Measurements from ENCODE around the gene ZNF581.

Gene ZNF581

GRCh38 chr19:55603581-55604292 lies 39.7 kb upstream of the ZNF581 start:
- Histone ChIP-seq H3K4me3 (no peak overlapping the region), H3K4me1 (peaks cover 10% of the 10 kb centered on the region), H3K27me3 (ENCODE audit: low read depth) (no peaks in the 10 kb centered on the region), H3K9me3 (no peaks in the 10 kb centered on the region), H3K36me3 (replicated peaks) (no peaks in the 10 kb centered on the region; the same call in none of the 2 replicates)
- in situ Hi-C loops (cut with MboI; ENCODE audit: low sequenced_read_pairs) = no loop called here
- no peak for DNase-seq (ENCODE audit: low spot score in 2 of 2)

GRCh38 chr19:55605207-55605636 lies 38.2 kb upstream of the ZNF581 start:
- H3K4me1 ChIP-seq = peaks cover 10% of the 10 kb centered on the region
- in situ Hi-C loops (cut with MboI; ENCODE audit: low sequenced_read_pairs) = no loop called here
- H3K27me3 ChIP-seq (ENCODE audit: low read depth) = no peaks in the 10 kb centered on the region
- no peaks in the 10 kb centered on the region for H3K9me3 ChIP-seq
- peak overlapping the region; percentile 56 for H3K4me3 ChIP-seq
- H3K36me3 ChIP-seq (replicated peaks) = peaks cover 7% of the 10 kb centered on the region
- peak; percentile 98 to 100 for DNase-seq (ENCODE audit: low spot score in 2 of 2)

GRCh38 chr19:55605637-55606470 lies 37.6 kb upstream of the ZNF581 start, which contains the start of gene ZNF865:
ZNF865 (plus strand) TSS chr19:55605647; CDS start chr19:55613619, 7,972 bp downstream.
- Histone ChIP-seq H3K4me3 (peak within 1 kb of the TSS; percentile 56), H3K4me1 (peaks cover 8% of the 10 kb centered on the region), H3K36me3 (replicated peaks) (peaks cover 7% of the 10 kb centered on the region), H3K9me3 (no peaks in the 10 kb centered on the region), H3K27me3 (ENCODE audit: low read depth) (no peaks in the 10 kb centered on the region)
- peak; percentile 90 for DNase-seq (ENCODE audit: low spot score in 2 of 2)
- in situ Hi-C loops (cut with MboI; ENCODE audit: low sequenced_read_pairs) = no loop called here

GRCh38 chr19:55606471-55606787 lies 37.0 kb upstream of the ZNF581 start:
- in situ Hi-C loops (cut with MboI; ENCODE audit: low sequenced_read_pairs) = no loop called here
- Histone ChIP-seq H3K9me3 (no peaks in the 10 kb centered on the region), H3K4me3 (peak overlapping the region; percentile 56), H3K4me1 (peaks cover 5% of the 10 kb centered on the region; the same call in 1 of the 2 replicates), H3K36me3 (replicated peaks) (peaks cover 7% of the 10 kb centered on the region), H3K27me3 (ENCODE audit: low read depth) (no peaks in the 10 kb centered on the region)
- no peak for DNase-seq (ENCODE audit: low spot score in 2 of 2)

- in situ Hi-C loops (cut with MboI; ENCODE audit: low sequenced_read_pairs) = no loop called here
- Histone ChIP-seq H3K36me3 (replicated peaks) (peaks cover 7% of the 10 kb centered on the region), H3K4me3 (peak overlapping the region; percentile 56; the same call in 1 of the 2 replicates), H3K9me3 (no peaks in the 10 kb centered on the region), H3K27me3 (ENCODE audit: low read depth) (no peaks in the 10 kb centered on the region), H3K4me1 (peaks cover 5% of the 10 kb centered on the region; the same call in 1 of the 2 replicates)
- DNase-seq (ENCODE audit: low spot score in 2 of 2) = no peak
Measured at GRCh38 chr19:55606817-55607216, 36.6 kb upstream of the ZNF581 start.

- DNase-seq (ENCODE audit: low spot score in 2 of 2) = no peak
- in situ Hi-C loops (cut with MboI; ENCODE audit: low sequenced_read_pairs) = no loop called here
- peaks cover 7% of the 10 kb centered on the region for H3K36me3 ChIP-seq (replicated peaks)
- no peak overlapping the region for H3K4me3 ChIP-seq
- peaks cover 5% of the 10 kb centered on the region; the same call in 1 of the 2 replicates for H3K4me1 ChIP-seq
- H3K27me3 ChIP-seq (ENCODE audit: low read depth) = no peaks in the 10 kb centered on the region
- no peaks in the 10 kb centered on the region for H3K9me3 ChIP-seq
Measured at GRCh38 chr19:55609326-55609725, 34.1 kb upstream of the ZNF581 start.

- H3K4me1 ChIP-seq = no peaks in the 10 kb centered on the region
- no peak overlapping the region for H3K4me3 ChIP-seq
- in situ Hi-C loops (cut with MboI; ENCODE audit: low sequenced_read_pairs) = no loop called here
- peaks cover 16% of the 10 kb centered on the region for H3K36me3 ChIP-seq (replicated peaks)
- H3K27me3 ChIP-seq (ENCODE audit: low read depth) = no peaks in the 10 kb centered on the region
- H3K9me3 ChIP-seq = no peaks in the 10 kb centered on the region
- no peak for DNase-seq (ENCODE audit: low spot score in 2 of 2)
Measured at GRCh38 chr19:55611300-55611982, 32.0 kb upstream of the ZNF581 start.

- in situ Hi-C loops (cut with MboI; ENCODE audit: low sequenced_read_pairs) = no loop called here
- H3K36me3 ChIP-seq (replicated peaks) = peaks cover 20% of the 10 kb centered on the region
- DNase-seq (ENCODE audit: low spot score in 2 of 2) = no peak
Measured at GRCh38 chr19:55611983-55612645, 31.3 kb upstream of the ZNF581 start.

GRCh38 chr19:55613396-55613795 lies 30.1 kb upstream of the ZNF581 start:
- H3K4me1 ChIP-seq = no peaks in the 10 kb centered on the region
- H3K36me3 ChIP-seq (replicated peaks) = peaks cover 24% of the 10 kb centered on the region
- no peaks in the 10 kb centered on the region for H3K27me3 ChIP-seq (ENCODE audit: low read depth)
- no peak for DNase-seq (ENCODE audit: low spot score in 2 of 2)
- in situ Hi-C loops (cut with MboI; ENCODE audit: low sequenced_read_pairs) = no loop called here
- no peaks in the 10 kb centered on the region for H3K9me3 ChIP-seq
- H3K4me3 ChIP-seq = no peak overlapping the region

More at GRCh38 chr19:55611983-55612645, 31.3 kb upstream of the ZNF581 start:
- no peaks in the 10 kb centered on the region for H3K9me3 ChIP-seq
- H3K4me3 ChIP-seq = no peak overlapping the region
- no peaks in the 10 kb centered on the region for H3K27me3 ChIP-seq (ENCODE audit: low read depth)
- no peaks in the 10 kb centered on the region for H3K4me1 ChIP-seq

- H3K36me3 ChIP-seq (replicated peaks) = peaks cover 23% of the 10 kb centered on the region
- H3K4me1 ChIP-seq = no peaks in the 10 kb centered on the region
- no peaks in the 10 kb centered on the region for H3K27me3 ChIP-seq (ENCODE audit: low read depth)
- in situ Hi-C loops (cut with MboI; ENCODE audit: low sequenced_read_pairs) = no loop called here
- H3K9me3 ChIP-seq = no peaks in the 10 kb centered on the region
- no peak for DNase-seq (ENCODE audit: low spot score in 2 of 2)
- H3K4me3 ChIP-seq = no peak overlapping the region
Measured at GRCh38 chr19:55613930-55614710, 29.3 kb upstream of the ZNF581 start.

- no peak for DNase-seq (ENCODE audit: low spot score in 2 of 2)
- Histone ChIP-seq H3K4me1 (no peaks in the 10 kb centered on the region), H3K9me3 (no peaks in the 10 kb centered on the region), H3K4me3 (no peak overlapping the region), H3K27me3 (ENCODE audit: low read depth) (no peaks in the 10 kb centered on the region), H3K36me3 (replicated peaks) (peaks cover 17% of the 10 kb centered on the region)
- in situ Hi-C loops (cut with MboI; ENCODE audit: low sequenced_read_pairs) = no loop called here
Measured at GRCh38 chr19:55614711-55615542, 28.5 kb upstream of the ZNF581 start.

Data from HAP-1 (cell line).